Raji (cell line): ENCODE data around the gene KIF5A.
A peak's percentile ranks its signal among the peaks of the same experiment; 100 is the strongest.

Source experiments
- POLR2A ChIP-seq: IDR thresholded peaks from 2 replicates; pipeline ENCODE4 v1.6.1; 2011; ENCODE audit warnings: low read depth, low read length, control low read depth; ENCODE audit not compliant: insufficient read depth

The KIF5A gene

GRCh38 chr12:57546438-57547287, 3.2 kb upstream of the KIF5A start, which contains the start of gene DCTN2:
DCTN2 (minus strand) TSS chr12:57547192; CDS start chr12:57547063, 129 bp downstream.
- peak; percentile 58 for TF ChIP-seq POLR2A

GRCh38 chr12:57547288-57548012, 2.4 kb upstream of the KIF5A start:
- no peak; the same call in 1 of the 2 replicates for TF ChIP-seq POLR2A

GRCh38 chr12:57548013-57548315, 1.9 kb upstream of the KIF5A start:
- no peak for TF ChIP-seq POLR2A

- TF ChIP-seq POLR2A: no peak
These were observed 1.4 kb upstream of the KIF5A start for GRCh38 chr12:57548488-57548887.

GRCh38 chr12:57549203-57549908, 488 bp upstream of the KIF5A start:
- no peak for TF ChIP-seq POLR2A

- no peak for TF ChIP-seq POLR2A
These were observed 1.1 kb downstream of the KIF5A start for GRCh38 chr12:57550641-57551549.

GRCh38 chr12:57551637-57552305, 1.9 kb downstream of the KIF5A start:
- TF ChIP-seq POLR2A: no peak

GRCh38 chr12:57552306-57552651, 2.4 kb downstream of the KIF5A start:
- no peak for TF ChIP-seq POLR2A

- TF ChIP-seq POLR2A: no peak
These were observed 3.0 kb downstream of the KIF5A start for GRCh38 chr12:57552835-57553313.

- TF ChIP-seq POLR2A: no peak
These were observed 3.7 kb downstream of the KIF5A start for GRCh38 chr12:57553343-57554202.

GRCh38 chr12:57554453-57554852, 4.6 kb downstream of the KIF5A start:
- TF ChIP-seq POLR2A: no peak

- TF ChIP-seq POLR2A: no peak
These were observed 5.1 kb downstream of the KIF5A start for GRCh38 chr12:57554897-57555296.

- no peak for TF ChIP-seq POLR2A
These were observed 9.0 kb downstream of the KIF5A start for GRCh38 chr12:57558864-57559263.

GRCh38 chr12:57560516-57560915, 10.7 kb downstream of the KIF5A start:
- no peak for TF ChIP-seq POLR2A

- no peak for TF ChIP-seq POLR2A
These were observed 13.5 kb downstream of the KIF5A start for GRCh38 chr12:57563358-57563757.
